OCI-LY3 (cell line): ENCODE measurements around the gene MGAT3.

ENCODE experiments used
- H2AFZ ChIP-seq: fragments of 200-600, 300-600 bp; shearing (Covaris generic); 2 replicates; pipeline ENCODE4 v1.6.0; 2014; ENCODE audit warnings: antibody characterized with exemption, low read depth, low read length
- H3K27ac ChIP-seq: fragments of 200-600, 300-600 bp; sonication (generic); 2 replicates; pipeline ENCODE4 v1.5.1; 2014; ENCODE audit warnings: mild to moderate bottlenecking, low read length, moderate library complexity, mixed read lengths
- H3K27me3 ChIP-seq: fragments of 200-600, 300-600 bp; sonication (generic); 2 replicates; pipeline ENCODE4 v1.6.1; 2014; ENCODE audit warnings: low read depth, low read length, mixed read lengths
- H3K36me3 ChIP-seq: fragments of 200-600, 300-600 bp; sonication (generic); replicated peaks from 2 replicates; pipeline ENCODE3; 2014; ENCODE audit warnings: low read depth, low read length, mixed read lengths
- H3K4me1 ChIP-seq: fragments of 300-600, 200-600 bp; sonication (generic); 2 replicates; pipeline ENCODE4 v1.6.1; 2014; ENCODE audit warnings: low read length, mixed read lengths
- H3K4me2 ChIP-seq: fragments of 200-600, 300-600 bp; sonication (generic); 2 replicates; pipeline ENCODE4 v1.6.1; 2014; ENCODE audit warnings: low read length, mixed read lengths
- H3K4me3 ChIP-seq: fragments of 300-600, 200-600 bp; sonication (generic); 2 replicates; pipeline ENCODE4 v1.5.1; 2014; ENCODE audit warnings: antibody characterized with exemption, mild to moderate bottlenecking, low read length, moderate library complexity
- H3K79me2 ChIP-seq: fragments of 300-600, 200-600 bp; shearing (Covaris generic); 2 replicates; pipeline ENCODE4 v1.6.1; 2014; ENCODE audit warnings: mild to moderate bottlenecking, low read length, mixed read lengths
- H3K9ac ChIP-seq: fragments of 300-600, 200-600 bp; shearing (Covaris generic); 2 replicates; pipeline ENCODE4 v1.6.0; 2014; ENCODE audit warnings: mild to moderate bottlenecking, low read length, moderate library complexity
- H3K9me3 ChIP-seq: fragments of 200-600, 300-600 bp; shearing (Covaris generic); 2 replicates; pipeline ENCODE4 v1.6.1; 2014; ENCODE audit warnings: low read length, mixed read lengths; ENCODE audit not compliant: insufficient read depth
- H4K20me1 ChIP-seq: fragments of 200-600, 300-600 bp; sonication (generic); 2 replicates; pipeline ENCODE4 v1.6.1; 2016; ENCODE audit warnings: low read length, mixed read lengths; ENCODE audit not compliant: insufficient read depth
- CTCF ChIP-seq: fragments of 200-600, 300-600 bp; sonication (generic); IDR thresholded peaks from 2 replicates; pipeline ENCODE4 v1.5.1; 2014; ENCODE audit warnings: antibody characterized with exemption, low read length, low read depth
- EZH2phosphoT487 ChIP-seq: fragments of 200-600 bp; shearing (Covaris generic); IDR thresholded peaks from 2 replicates; pipeline ENCODE4 v1.6.1; 2018; ENCODE audit warnings: antibody characterized with exemption, mixed run types, low read depth

Gene MGAT3

GRCh38 chr22:39532215-39533073 lies 75.6 kb downstream of the MGAT3 start, which contains the start of gene RPS19BP1:
Gene RPS19BP1 (minus strand): TSS chr22:39532748. CDS start chr22:39532738, 10 bp downstream.
- Histone ChIP-seq H3K4me3 (peak within 1 kb of the TSS; percentile 87), H3K4me2 (peak within 1 kb of the TSS; percentile 87)

GRCh38 chr22:39534092-39534506 lies 77.3 kb downstream of the MGAT3 start:
- H3K9ac ChIP-seq = peak overlapping the region; percentile 44

More at GRCh38 chr22:39532215-39533073, 75.6 kb downstream of the MGAT3 start, which contains the start of gene RPS19BP1:
- no peak for TF ChIP-seq EZH2phosphoT487
- peak within 1 kb of the TSS; percentile 67 for H3K27ac ChIP-seq
- peak within 1 kb of the TSS; percentile 93 for H3K9ac ChIP-seq
- peak within 1 kb of the TSS; percentile 67; the same call in 1 of the 2 replicates for H2AFZ ChIP-seq
- H3K79me2 ChIP-seq = peaks cover 49% of the 10 kb centered on the region
- no peaks in the 10 kb centered on the region for H4K20me1 ChIP-seq
- H3K9me3 ChIP-seq = no peaks in the 10 kb centered on the region
- H3K36me3 ChIP-seq = peaks cover 35% of the 10 kb centered on the region
- no peaks in the 10 kb centered on the region for H3K27me3 ChIP-seq
- H3K4me1 ChIP-seq = peaks cover 62% of the 10 kb centered on the region

GRCh38 chr22:39534591-39535356 lies 78.0 kb downstream of the MGAT3 start:
- Histone ChIP-seq H3K27me3 (no peaks in the 10 kb centered on the region), H3K4me2 (peak overlapping the region; percentile 88), H3K79me2 (peaks cover 28% of the 10 kb centered on the region), H3K9me3 (no peaks in the 10 kb centered on the region), H3K36me3 (peaks cover 17% of the 10 kb centered on the region), H3K4me3 (peak overlapping the region; percentile 75), H3K4me1 (peaks cover 40% of the 10 kb centered on the region), H3K9ac (peak overlapping the region; percentile 44), H2AFZ (peak overlapping the region; percentile 99), H4K20me1 (no peaks in the 10 kb centered on the region), H3K27ac (peak overlapping the region; percentile 5; the same call in 1 of the 2 replicates)
- TF ChIP-seq EZH2phosphoT487 (no peak), CTCF (peak; percentile 98)

More at GRCh38 chr22:39534092-39534506, 77.3 kb downstream of the MGAT3 start:
- TF ChIP-seq EZH2phosphoT487 (no peak), CTCF (no peak)
- H4K20me1 ChIP-seq = no peaks in the 10 kb centered on the region
- peaks cover 45% of the 10 kb centered on the region for H3K4me1 ChIP-seq
- peak overlapping the region; percentile 75 for H3K4me3 ChIP-seq
- H3K27me3 ChIP-seq = no peaks in the 10 kb centered on the region
- no peaks in the 10 kb centered on the region for H3K9me3 ChIP-seq
- peak overlapping the region; percentile 5; the same call in 1 of the 2 replicates for H3K27ac ChIP-seq
- peak overlapping the region; percentile 88 for H3K4me2 ChIP-seq
- H2AFZ ChIP-seq = peak overlapping the region; percentile 99
- peaks cover 33% of the 10 kb centered on the region for H3K79me2 ChIP-seq
- peaks cover 22% of the 10 kb centered on the region for H3K36me3 ChIP-seq

GRCh38 chr22:39535357-39535725 lies 78.5 kb downstream of the MGAT3 start:
- Histone ChIP-seq H3K27me3 (no peaks in the 10 kb centered on the region), H3K9me3 (no peaks in the 10 kb centered on the region), H3K9ac (peak overlapping the region; percentile 44; the same call in 1 of the 2 replicates), H3K79me2 (peaks cover 22% of the 10 kb centered on the region), H3K4me3 (peak overlapping the region; percentile 75), H4K20me1 (no peaks in the 10 kb centered on the region), H3K36me3 (peaks cover 11% of the 10 kb centered on the region), H3K27ac (no peak overlapping the region), H3K4me1 (peaks cover 34% of the 10 kb centered on the region), H3K4me2 (peak overlapping the region; percentile 88), H2AFZ (peak overlapping the region; percentile 99)
- TF ChIP-seq EZH2phosphoT487 (no peak), CTCF (no peak)
